Kidney (tissue), 14 donors: Measurements from ENCODE around the gene ATP23. TPM values are rescaled to one million over a fixed set of nuclear protein-coding genes. Genes with fewer than 3 reads are reported as not detected.

Source experiments
- DNase-seq, 5 donors: peaks; one replicate each; pipeline ENCODE4 v3.0.0-alpha.2; 2013 to 2020
- FAIRE-seq: peaks from 2 replicates; lab custom pipeline; 2012; peaks lifted over from hg19 to GRCh38; lab: Jason Lieb, UNC
- H3K27ac ChIP-seq, 2 donors: one replicate each; pipeline ENCODE4 v1.7.0; 2013; ENCODE audit warnings: low read depth in 2 of 2, low read length in 2 of 2, inconsistent platforms in 1 of 2
- H3K27me3 ChIP-seq: one replicate; pipeline ENCODE4 v1.7.1; 2013; ENCODE audit warnings: low read length, inconsistent platforms; ENCODE audit not compliant: control insufficient read depth, insufficient read depth
- H3K36me3 ChIP-seq, 3 donors: one replicate each; pipeline versions ENCODE4 v1.7.0 to v1.7.1; 2013; ENCODE audit warnings: low read length in 3 of 3, control low read depth in 1 of 3, inconsistent platforms in 1 of 3; ENCODE audit not compliant: insufficient read depth in 3 of 3, control insufficient read depth in 2 of 3
- H3K4me1 ChIP-seq, 3 donors: one replicate each; pipeline versions ENCODE4 v1.7.0 to v1.7.1; 2013; ENCODE audit warnings: low read length in 3 of 3, inconsistent platforms in 1 of 3, low read depth in 1 of 3; ENCODE audit not compliant: control insufficient read depth in 2 of 3, insufficient read depth in 2 of 3
- H3K4me3 ChIP-seq, 3 donors: one replicate each; pipeline versions ENCODE4 v1.7.0 to v1.8.1; 2013; ENCODE audit warnings: low read length in 3 of 3, control low read depth in 1 of 3, inconsistent platforms in 1 of 3
- H3K9ac ChIP-seq, 3 donors: one replicate each; pipeline versions ENCODE4 v1.7.0 to v1.7.1; 2013; ENCODE audit warnings: low read length in 3 of 3, control low read depth in 1 of 3, inconsistent platforms in 1 of 3
- H3K9me3 ChIP-seq, 3 donors: one replicate each; pipeline versions ENCODE4 v1.7.0 to v1.7.1; 2013; ENCODE audit warnings: low read length in 3 of 3, control low read depth in 1 of 3, inconsistent platforms in 1 of 3; ENCODE audit not compliant: control insufficient read depth in 2 of 3, insufficient read depth in 1 of 3
- CTCF ChIP-seq: IDR thresholded peaks from 3 replicates; pipeline ENCODE4 v1.5.1; 2012; ENCODE audit warnings: mild to moderate bottlenecking, moderate library complexity, borderline replicate concordance; ENCODE audit not compliant: insufficient read depth; ENCODE audit errors: extremely low read depth
- intact Hi-C: fragments of 100-400 bp; cut with DNase I; formaldehyde crosslinking; loops from one replicate; pipeline ENCODE4 v1.11.1; 2022
- polyA plus RNA-seq: library from polyadenylated mRNA; stranded (reverse); fragments of 350-450 nt; fragmentation: Illumina TruSeq; extraction: RNeasy Lipid Tissue Mini Kit (QIAGEN cat#74804); gene quantifications from one replicate; pipeline ENCODE4 v1.2.3, GENCODE V29; 2014; ENCODE audit warnings: low read depth, low replicate concordance; ENCODE audit not compliant: insufficient read depth
- total RNA-seq: library from RNA; stranded (reverse); fragmentation: NEBNext Ultra II Directional; extraction: Animal tissue kit (Norgen Biotek cat#: 25700); gene quantifications from one replicate; pipeline ENCODE4 v1.2.1, GENCODE V29; 2021
- donor health status: control.
- donor health status: control.
- donor health status: control.
- donor health status: control.
- donor health status: control.
- donor health status: DM: yes; HTN: yes; CAD: no.
- donor health status: Normal renal cell carcinoma (clear cell type).

The ATP23 gene
- total and polyA plus RNA-seq, 2 donors from 2014 or later, result 3.7 to 13.1 TPM

- H3K27ac ChIP-seq, result no peak overlapping the region
- no peak overlapping the region for H3K4me3 ChIP-seq
- H3K9ac ChIP-seq, result no peak overlapping the region
- no peaks in the 10 kb centered on the region for H3K27me3 ChIP-seq
- no peaks in the 10 kb centered on the region for H3K36me3 ChIP-seq
- no peaks in the 10 kb centered on the region for H3K4me1 ChIP-seq
- no peak for FAIRE-seq
- H3K9me3 ChIP-seq, result peaks cover 0 to 22% (median 0%) of the 10 kb centered on the region in 3 donors
- no peak for TF ChIP-seq CTCF
- no peak for DNase-seq
- intact Hi-C loops, result no loop called here
These were observed 59.1 kb downstream of the ATP23 start for GRCh38 chr12:58000499-58000898.

DNA sequence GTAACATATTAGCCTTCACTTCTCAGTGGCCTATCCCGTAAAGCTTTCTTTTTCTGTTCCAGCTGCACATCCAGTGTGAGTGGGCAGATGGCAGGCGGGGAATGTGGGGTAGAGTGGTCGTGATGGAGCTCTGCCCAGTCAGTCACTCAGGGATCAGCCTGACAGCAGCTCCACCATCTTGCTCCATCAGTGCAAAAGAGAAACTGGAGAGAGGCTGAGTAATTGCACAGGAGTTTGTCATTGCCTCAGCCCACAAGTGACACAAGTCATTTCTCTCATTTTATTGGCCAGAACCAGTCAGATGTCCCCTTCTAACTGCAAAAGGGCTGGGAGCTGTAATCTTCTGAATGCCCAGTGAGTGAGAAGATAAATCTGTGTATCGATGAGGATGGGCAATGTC is 66.5 kb downstream of the ATP23 start:
- Histone ChIP-seq H3K9me3 (no peaks in the 10 kb centered on the region), H3K27ac (no peak overlapping the region), H3K36me3 (no peaks in the 10 kb centered on the region), H3K4me1 (peaks cover 0 to 4% (median 3%) of the 10 kb centered on the region in 3 donors), H3K9ac (no peak overlapping the region), H3K27me3 (no peaks in the 10 kb centered on the region), H3K4me3 (no peak overlapping the region)
- no peak for DNase-seq
- intact Hi-C loops, result no loop called here
- no peak for TF ChIP-seq CTCF
- no peak for FAIRE-seq

GRCh38 chr12:58008634-58009033 is 67.3 kb downstream of the ATP23 start:
- H3K27me3 ChIP-seq, result no peaks in the 10 kb centered on the region
- no peaks in the 10 kb centered on the region for H3K36me3 ChIP-seq
- H3K9me3 ChIP-seq, result no peaks in the 10 kb centered on the region
- no peak for FAIRE-seq
- H3K27ac ChIP-seq, result no peak overlapping the region
- H3K9ac ChIP-seq, result no peak overlapping the region
- peaks cover 0 to 4% (median 3%) of the 10 kb centered on the region in 3 donors for H3K4me1 ChIP-seq
- no peak for TF ChIP-seq CTCF
- H3K4me3 ChIP-seq, result no peak overlapping the region
- intact Hi-C loops, result no loop called here
- DNase-seq, result no peak

Other genes starting within 250 kb of the ATP23 start
- gene OS9, start 247.4 kb upstream of the ATP23 start, total RNA-seq, result 325 TPM
- 256 TPM for gene OS9, start 247.4 kb upstream of the ATP23 start, polyA plus RNA-seq
- gene AGAP2, start 202.8 kb upstream of the ATP23 start, total RNA-seq, result 3.7 TPM
- gene AGAP2, start 202.8 kb upstream of the ATP23 start, polyA plus RNA-seq, result 0.13 TPM
- 53.3 TPM for gene TSPAN31, start 196.5 kb upstream of the ATP23 start, total RNA-seq
- gene TSPAN31, start 196.5 kb upstream of the ATP23 start, polyA plus RNA-seq, result 60.1 TPM
- 69.1 TPM for gene CDK4, start 189.3 kb upstream of the ATP23 start, total RNA-seq
- 118 TPM for gene CDK4, start 189.3 kb upstream of the ATP23 start, polyA plus RNA-seq
- 22.9 TPM for gene MARCHF9, start 186.5 kb upstream of the ATP23 start, total RNA-seq
- gene MARCHF9, start 186.5 kb upstream of the ATP23 start, polyA plus RNA-seq, result 38.4 TPM
- 3.5 TPM for gene CYP27B1, start 174.5 kb upstream of the ATP23 start, total RNA-seq
- 33.4 TPM for gene CYP27B1, start 174.5 kb upstream of the ATP23 start, polyA plus RNA-seq
- 23.4 TPM for gene METTL1, start 169.5 kb upstream of the ATP23 start, total RNA-seq
- 69.4 TPM for gene METTL1, start 169.5 kb upstream of the ATP23 start, polyA plus RNA-seq
- gene EEF1AKMT3, start 169.0 kb upstream of the ATP23 start, total RNA-seq, result 10.4 TPM
- 15.3 TPM for gene EEF1AKMT3, start 169.0 kb upstream of the ATP23 start, polyA plus RNA-seq
- 32.8 TPM for gene TSFM, start 158.8 kb upstream of the ATP23 start, total RNA-seq
- 84.6 TPM for gene TSFM, start 158.8 kb upstream of the ATP23 start, polyA plus RNA-seq
- gene AVIL, start 122.8 kb upstream of the ATP23 start, total RNA-seq, result 7.7 TPM
- gene AVIL, start 122.8 kb upstream of the ATP23 start, polyA plus RNA-seq, result 4.1 TPM
- gene CTDSP2, start 94.8 kb upstream of the ATP23 start, total RNA-seq, result 198 TPM
- gene CTDSP2, start 94.8 kb upstream of the ATP23 start, polyA plus RNA-seq, result 46.0 TPM